Stimulated activated CD8-positive, alpha-beta memory T cell treated with anti-CD3 and anti-CD28 coated beads, Interleukin-7, amount 100 ng/mL, for 4 hours (primary cell): ENCODE measurements around the gene SMYD3.
"Not testable (repeated sequence)": the region's sequence is repeated elsewhere in the genome, so short reads cannot be mapped to it uniquely, and the experiment has no call there.

Source experiments
- DNase-seq, 2 donors: peaks; one replicate each; pipeline ENCODE4 v3.0.0-alpha.2; 2020; ENCODE audit warnings: low read depth in 2 of 2

The SMYD3 gene

DNA sequence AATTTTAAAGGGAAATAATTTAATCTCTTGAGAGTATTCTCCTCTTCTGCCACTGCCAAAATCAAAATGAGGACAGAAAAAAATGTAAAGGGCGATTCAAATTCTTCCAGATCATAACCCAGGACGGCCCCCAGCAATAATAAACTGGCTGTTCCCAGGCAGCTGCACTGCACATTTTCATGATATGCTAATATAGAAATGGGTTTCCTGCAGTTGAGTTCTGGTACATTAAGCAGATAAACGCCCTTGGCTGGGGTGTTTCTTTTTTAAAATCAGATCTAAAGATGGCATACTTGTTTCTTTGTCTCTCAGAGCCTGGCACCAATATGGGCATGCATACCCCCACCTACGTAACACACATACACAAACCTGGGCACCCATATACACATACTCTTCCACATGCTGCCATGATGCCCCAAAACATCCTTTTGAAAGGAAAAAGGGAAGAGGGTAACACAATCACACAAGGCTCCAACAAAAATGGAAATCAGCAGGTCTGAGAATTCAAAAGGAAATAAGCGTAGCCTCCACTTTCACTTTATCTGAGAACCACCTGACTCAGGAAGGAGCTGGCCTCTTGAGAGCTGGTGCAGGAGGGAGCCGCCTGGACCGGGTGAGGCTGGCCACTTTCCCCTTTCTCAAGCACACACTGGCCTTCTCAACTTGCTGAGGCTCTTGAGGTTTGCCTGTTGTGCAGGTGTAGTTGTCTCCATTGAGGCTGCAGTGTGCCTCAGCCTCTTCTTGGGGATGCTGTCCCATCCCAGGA is 698.9 kb downstream of the SMYD3 start:
- no peak for DNase-seq

DNA sequence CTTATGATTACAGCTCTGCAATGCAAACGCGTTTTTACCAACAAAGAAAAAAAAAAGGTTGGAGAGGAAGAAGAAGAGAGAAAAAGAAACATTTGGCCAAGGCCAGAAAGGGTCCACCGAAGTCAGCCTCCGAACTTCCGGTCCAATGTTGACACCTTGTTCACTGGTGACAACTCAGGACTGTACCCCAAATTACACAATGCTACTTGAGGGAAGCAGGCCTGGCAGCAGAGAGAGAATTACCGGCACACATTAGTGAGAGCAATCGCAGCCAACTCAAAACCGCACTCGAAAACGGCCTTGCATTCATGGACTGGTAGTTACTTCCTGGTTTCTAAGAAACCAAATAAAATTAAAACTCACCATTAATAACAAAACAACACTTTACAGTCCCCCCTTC is 699.8 kb downstream of the SMYD3 start:
- no peak for DNase-seq

- DNase-seq = no peak
These were observed 701.5 kb downstream of the SMYD3 start for GRCh38 chr1:245805532-245805931.

GRCh38 chr1:245804696-245805095 is 702.4 kb downstream of the SMYD3 start:
- no peak for DNase-seq

DNA sequence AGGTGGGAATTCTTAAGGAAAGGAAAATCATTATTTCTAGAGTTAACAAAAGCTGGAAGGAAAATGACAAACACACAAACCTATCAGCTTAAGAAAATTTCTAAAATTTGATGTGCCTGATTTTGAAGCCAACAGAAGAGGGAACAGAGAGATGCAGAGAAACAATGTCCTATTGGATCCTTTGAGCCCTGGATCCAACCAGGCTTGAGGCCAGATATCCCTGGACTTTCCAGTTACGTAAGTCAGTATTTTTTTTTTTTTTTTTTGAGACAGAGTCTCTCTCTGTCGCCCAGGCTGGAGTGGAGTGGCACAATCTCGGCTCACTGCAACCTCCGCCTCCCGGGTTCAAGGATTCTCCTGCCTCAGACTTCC is 703.4 kb downstream of the SMYD3 start:
- DNase-seq = no peak

GRCh38 chr1:245802941-245803665 is 704.0 kb downstream of the SMYD3 start:
- no peak for DNase-seq

DNA sequence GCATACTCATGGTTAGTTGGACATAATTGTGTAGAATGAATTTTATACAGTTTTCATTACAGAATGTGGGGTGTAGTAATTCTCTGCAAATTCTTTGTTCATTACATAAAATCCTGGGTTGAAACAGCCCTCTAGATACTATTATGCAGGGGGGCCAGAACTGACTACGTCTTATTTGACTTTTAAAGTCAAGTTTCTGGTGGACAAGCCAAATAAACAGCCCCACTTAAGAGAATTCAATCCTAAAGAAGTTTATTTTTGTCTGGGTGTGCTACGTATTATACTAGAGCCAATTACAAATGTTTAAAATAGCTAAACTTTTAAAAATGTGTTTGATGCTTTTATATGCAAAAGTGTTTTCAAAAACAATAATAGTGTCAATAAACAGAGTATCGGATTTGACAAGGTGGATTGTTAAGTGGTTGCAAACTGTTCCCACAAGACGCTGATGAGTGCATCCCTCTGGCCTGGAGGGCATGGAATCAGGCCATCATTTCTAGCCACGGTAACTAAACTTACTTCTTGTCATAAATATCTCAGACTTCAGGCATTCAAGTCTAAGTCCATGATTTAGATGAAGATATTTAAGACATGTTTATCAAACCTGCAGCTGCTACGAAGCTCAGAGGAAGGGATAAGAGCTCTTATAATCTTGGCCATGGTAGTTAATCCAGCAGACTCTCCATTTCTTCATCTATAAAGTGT is 706.0 kb downstream of the SMYD3 start:
- DNase-seq = no peak

DNA sequence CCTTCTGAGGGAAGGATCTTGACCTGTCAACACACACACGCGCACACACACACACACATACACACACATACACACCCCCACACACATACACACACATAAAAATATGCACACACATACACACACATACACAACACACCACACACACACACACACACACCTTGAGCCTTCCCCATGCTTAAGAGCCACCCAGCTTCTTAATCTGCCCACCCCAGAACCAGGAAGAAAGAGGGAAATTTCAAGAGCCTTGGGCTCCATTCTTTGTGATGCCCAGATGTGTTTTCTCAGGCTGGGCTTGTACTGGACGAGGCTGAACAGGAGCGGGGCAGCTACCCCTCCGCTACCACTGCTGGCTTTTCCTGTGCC is 708.7 kb downstream of the SMYD3 start:
- no peak for DNase-seq

- DNase-seq = no peak
These were observed 709.3 kb downstream of the SMYD3 start for GRCh38 chr1:245797592-245798348.

GRCh38 chr1:245791410-245792312 is 715.4 kb downstream of the SMYD3 start:
- no peak for DNase-seq

- no peak for DNase-seq
These were observed 716.6 kb downstream of the SMYD3 start for GRCh38 chr1:245790441-245790840.

GRCh38 chr1:245788886-245789285 is 718.2 kb downstream of the SMYD3 start:
- no peak for DNase-seq

GRCh38 chr1:245788269-245788668 is 718.8 kb downstream of the SMYD3 start:
- no peak for DNase-seq

DNA sequence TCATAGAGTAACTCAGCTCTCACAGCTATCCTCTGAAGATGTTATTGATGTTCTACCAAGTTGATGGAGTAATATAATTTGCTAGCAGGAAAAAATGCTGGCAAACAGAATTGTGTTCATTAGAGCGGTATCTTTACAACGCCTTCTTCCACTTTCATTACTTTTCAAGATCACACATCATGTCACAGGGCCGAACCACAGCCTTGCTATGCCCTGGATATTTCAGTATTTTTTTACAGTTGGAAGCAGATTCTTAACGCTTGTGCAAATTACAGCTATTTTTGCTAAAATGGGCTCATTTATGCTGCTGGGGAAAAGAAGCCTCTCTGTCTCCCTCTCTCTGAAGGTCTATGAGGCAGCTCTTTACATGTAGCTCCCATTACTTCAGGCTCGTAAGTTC is 720.1 kb downstream of the SMYD3 start:
- DNase-seq = no peak

GRCh38 chr1:245779797-245780755 is 727.0 kb downstream of the SMYD3 start:
- DNase-seq = no peak

DNA sequence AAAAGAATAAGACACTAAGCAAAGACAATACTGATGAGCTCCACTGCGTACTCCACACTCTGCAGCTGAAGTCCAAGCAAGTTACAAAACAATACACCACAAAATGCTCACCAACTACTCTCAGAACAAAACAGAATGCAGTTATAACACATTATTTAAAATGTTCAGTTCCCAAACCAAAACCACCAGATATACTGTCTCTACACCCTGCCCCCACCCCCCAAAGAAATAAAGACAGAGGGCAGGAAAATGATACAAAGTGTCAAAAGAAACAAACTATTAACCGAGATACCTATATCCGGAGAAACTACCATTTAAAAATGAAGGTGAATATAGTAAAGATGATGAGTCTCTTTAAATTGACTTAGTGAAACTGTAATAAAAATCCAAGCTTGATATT is 729.3 kb downstream of the SMYD3 start:
- no peak for DNase-seq

- DNase-seq = no peak
These were observed 730.3 kb downstream of the SMYD3 start for GRCh38 chr1:245776694-245777332.

DNA sequence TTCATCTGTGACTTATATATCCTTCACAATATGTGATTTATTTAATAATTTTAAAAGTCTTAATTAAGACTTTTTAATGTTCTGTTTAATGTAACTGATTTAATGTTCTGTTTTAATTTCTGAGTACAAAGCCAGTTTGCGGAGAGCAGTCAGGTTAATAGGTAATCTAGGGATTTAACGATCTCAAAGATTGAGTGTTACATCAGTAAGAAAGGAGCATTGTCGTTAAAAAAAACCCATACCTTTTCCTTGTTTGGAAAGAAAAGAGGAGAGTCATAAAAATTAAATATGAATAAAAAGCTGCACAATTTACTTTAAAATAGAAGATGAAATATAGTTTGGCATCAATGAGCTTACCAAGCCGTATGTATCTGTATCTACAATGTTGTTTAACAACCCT is 730.9 kb downstream of the SMYD3 start:
- DNase-seq = no peak

DNA sequence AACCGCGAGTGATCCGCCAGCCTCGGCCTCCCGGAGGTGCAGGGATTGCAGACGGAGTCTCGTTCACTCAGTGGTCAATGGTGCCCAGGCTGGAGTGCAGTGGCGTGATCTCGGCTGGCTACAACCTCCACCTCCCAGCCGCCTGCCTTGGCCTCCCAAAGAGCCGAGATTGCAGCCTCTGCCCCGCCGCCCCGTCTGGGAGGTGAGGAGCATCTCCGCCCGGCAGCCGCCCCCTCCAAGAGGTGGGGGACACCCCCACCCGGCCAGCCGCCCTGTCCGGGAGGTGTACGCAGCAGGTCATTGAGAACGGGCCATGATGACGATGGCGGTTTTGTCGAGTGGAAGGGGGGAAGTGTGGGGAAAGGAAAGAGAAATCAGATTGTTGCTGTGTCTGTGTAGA is 732.1 kb downstream of the SMYD3 start:
- DNase-seq = not testable (repeated sequence)
